ENCODE measurements around the gene TANGO6.
A peak's percentile ranks its signal among the peaks of the same experiment; 100 is the strongest.
"Not testable (repeated sequence)": the region's sequence is repeated elsewhere in the genome, so short reads cannot be mapped to it uniquely, and the experiment has no call there.

The TANGO6 gene

GRCh38 chr16:69014811-69015210 is 171.5 kb downstream of the TANGO6 start:
- peak; percentile 15 for DNase-seq (ENCODE audit: low spot score)

- DNase-seq (ENCODE audit: low spot score): peak; percentile 61
Measured at GRCh38 chr16:69017036-69017783, 173.9 kb downstream of the TANGO6 start.

- no peak for DNase-seq (ENCODE audit: low spot score)
Measured at GRCh38 chr16:69019811-69020210, 176.5 kb downstream of the TANGO6 start.

GRCh38 chr16:69029121-69029520 is 185.8 kb downstream of the TANGO6 start:
- DNase-seq (ENCODE audit: low spot score): no peak

- no peak for DNase-seq (ENCODE audit: low spot score)
Measured at GRCh38 chr16:69031877-69032301, 188.6 kb downstream of the TANGO6 start.

- no peak for DNase-seq (ENCODE audit: low spot score)
Measured at GRCh38 chr16:69033151-69033949, 190.0 kb downstream of the TANGO6 start.

- no peak for DNase-seq (ENCODE audit: low spot score)
Measured at GRCh38 chr16:69035375-69035774, 192.0 kb downstream of the TANGO6 start.

- DNase-seq (ENCODE audit: low spot score): no peak
Measured at GRCh38 chr16:69036399-69037091, 193.2 kb downstream of the TANGO6 start.

- no peak for DNase-seq (ENCODE audit: low spot score)
Measured at GRCh38 chr16:69037373-69038160, 194.2 kb downstream of the TANGO6 start.

GRCh38 chr16:69039333-69039941 is 196.1 kb downstream of the TANGO6 start:
- no peak for DNase-seq (ENCODE audit: low spot score)

- DNase-seq (ENCODE audit: low spot score): no peak
Measured at GRCh38 chr16:69040144-69040909, 197.0 kb downstream of the TANGO6 start.

GRCh38 chr16:69048328-69049120 is 205.2 kb downstream of the TANGO6 start:
- DNase-seq (ENCODE audit: low spot score): no peak

GRCh38 chr16:69049146-69049545 is 205.8 kb downstream of the TANGO6 start:
- DNase-seq (ENCODE audit: low spot score): no peak

GRCh38 chr16:69049603-69050375 is 206.5 kb downstream of the TANGO6 start:
- no peak for DNase-seq (ENCODE audit: low spot score)

GRCh38 chr16:69051517-69051830 is 208.1 kb downstream of the TANGO6 start:
- DNase-seq (ENCODE audit: low spot score): not testable (repeated sequence)

- no peak for DNase-seq (ENCODE audit: low spot score)
Measured at GRCh38 chr16:69055008-69055407, 211.7 kb downstream of the TANGO6 start.

GRCh38 chr16:69055980-69056379 is 212.6 kb downstream of the TANGO6 start:
- DNase-seq (ENCODE audit: low spot score): no peak

GRCh38 chr16:69056421-69056820 is 213.1 kb downstream of the TANGO6 start:
- no peak for DNase-seq (ENCODE audit: low spot score)
